GM23338 (cell line): Measurements from ENCODE around the gene FABP6. TPM values are rescaled to one million over a fixed set of nuclear protein-coding genes. Genes with fewer than 3 reads are reported as not detected.
"Not testable (repeated sequence)": the region's sequence is repeated elsewhere in the genome, so short reads cannot be mapped to it uniquely, and the experiment has no call there.

Experiments used
- ATAC-seq: fragments of 200-7000 bp; cut with Tn5 transposase; 3 replicates; pipeline ENCODE4 v1.9.1; 2020
- DNase-seq: peaks from one replicate; pipeline ENCODE4 v3.0.0-alpha.2; 2015; ENCODE audit warnings: low spot score
- H2AFZ ChIP-seq: fragments of 200-600 bp; sonication (generic); 2 replicates; pipeline ENCODE4 v1.8.0; 2016; ENCODE audit warnings: antibody characterized with exemption, mild to moderate bottlenecking, moderate library complexity
- H3F3A ChIP-seq: fragments of 200-600 bp; sonication (generic); replicated peaks from 2 replicates; pipeline ENCODE4 v1.8.0; 2017; ENCODE audit warnings: antibody characterized with exemption, mixed run types, low read depth
- H3K27ac ChIP-seq: fragments of 200-600 bp; sonication (generic); 2 replicates; pipeline ENCODE4 v1.6.1; 2016; ENCODE audit warnings: low read depth
- H3K27me3 ChIP-seq: fragments of 200-600 bp; sonication (generic); 2 replicates; pipeline ENCODE4 v1.8.0; 2016; ENCODE audit warnings: mild to moderate bottlenecking, mixed run types, moderate library complexity; ENCODE audit not compliant: insufficient read depth
- H3K36me3 ChIP-seq: fragments of 200-600 bp; sonication (generic); 2 replicates; pipeline ENCODE4 v1.8.0; 2016; ENCODE audit warnings: mild to moderate bottlenecking; ENCODE audit not compliant: insufficient read depth
- H3K4me1 ChIP-seq: fragments of 200-600 bp; sonication (generic); 2 replicates; pipeline ENCODE4 v1.8.0; 2016; ENCODE audit warnings: mild to moderate bottlenecking, moderate library complexity; ENCODE audit not compliant: insufficient read depth
- H3K4me2 ChIP-seq: fragments of 200-600 bp; sonication (generic); 2 replicates; pipeline ENCODE4 v1.7.1; 2017; ENCODE audit warnings: mixed run types
- H3K4me3 ChIP-seq: fragments of 200-600 bp; sonication (generic); 2 replicates; pipeline ENCODE4 v1.6.1; 2016; ENCODE audit warnings: mixed run types
- H3K79me2 ChIP-seq: fragments of 200-600 bp; sonication (generic); replicated peaks from 2 replicates; pipeline ENCODE4 v1.8.0; 2017; ENCODE audit warnings: mild to moderate bottlenecking; ENCODE audit not compliant: insufficient read depth
- H3K9me2 ChIP-seq: fragments of 200-600 bp; sonication (generic); 2 replicates; pipeline ENCODE4 v1.8.0; 2017; ENCODE audit not compliant: insufficient read depth
- H4K20me1 ChIP-seq: fragments of 200-600 bp; sonication (generic); replicated peaks from 2 replicates; pipeline ENCODE4 v1.8.0; 2017; ENCODE audit warnings: mild to moderate bottlenecking; ENCODE audit not compliant: insufficient read depth
- H3K27ac Mint-ChIP-seq: 2 replicates; pipeline ENCODE4 v1.8.0; 2020; ENCODE audit warnings: inconsistent platforms, mild to moderate bottlenecking, moderate library complexity, mixed read lengths
- H3K27me3 Mint-ChIP-seq: 3 replicates; pipeline ENCODE4 v1.8.0; 2022; ENCODE audit warnings: low read depth, mild to moderate bottlenecking, moderate library complexity, mixed read lengths, inconsistent platforms; ENCODE audit not compliant: insufficient read depth, poor library complexity
- H3K36me3 Mint-ChIP-seq: 3 replicates; pipeline ENCODE4 v1.8.0; 2021; ENCODE audit warnings: low read depth, mild to moderate bottlenecking, inconsistent platforms, moderate library complexity, mixed read lengths
- H3K4me1 Mint-ChIP-seq: 3 replicates; pipeline ENCODE4 v1.8.0; 2020; ENCODE audit warnings: mild to moderate bottlenecking, inconsistent platforms, mixed read lengths
- H3K4me3 Mint-ChIP-seq: 3 replicates; pipeline ENCODE4 v1.8.0; 2021; ENCODE audit warnings: moderate library complexity, mild to moderate bottlenecking, inconsistent platforms, mixed read lengths
- H3K9me3 Mint-ChIP-seq: 3 replicates; pipeline ENCODE4 v1.8.0; 2020; ENCODE audit warnings: moderate library complexity, mild to moderate bottlenecking, inconsistent platforms, mixed read lengths
- ETS1 ChIP-seq: IDR thresholded peaks from 2 replicates; pipeline ENCODE4 v1.6.1; 2016; ENCODE audit warnings: antibody characterized with exemption
- EZH2 ChIP-seq: fragments of 200-600 bp; sonication (generic); IDR thresholded peaks from one replicate; pipeline ENCODE4 v1.8.0; 2017; ENCODE audit warnings: antibody characterized with exemption, mild to moderate bottlenecking, low read depth; ENCODE audit not compliant: unreplicated experiment
- JUNB ChIP-seq: IDR thresholded peaks from one replicate; pipeline ENCODE4 v1.6.1; 2016; ENCODE audit warnings: antibody characterized with exemption; ENCODE audit not compliant: unreplicated experiment
- NANOG ChIP-seq: IDR thresholded peaks from 2 replicates; pipeline ENCODE4 v1.6.1; 2016; ENCODE audit warnings: antibody characterized with exemption, borderline replicate concordance
- POLR2AphosphoS5 ChIP-seq: IDR thresholded peaks from 2 replicates; pipeline ENCODE4 v1.6.1; 2016; ENCODE audit warnings: antibody characterized with exemption, low read depth
- REST ChIP-seq: IDR thresholded peaks from one replicate; pipeline ENCODE4 v1.6.1; 2018; ENCODE audit warnings: antibody characterized with exemption; ENCODE audit not compliant: unreplicated experiment
- ZNF114 ChIP-seq: fragments of 250-450 bp; sonication (Bioruptor Pico); IDR thresholded peaks from 2 replicates; pipeline ENCODE4 v1.5.0; 2020; ENCODE audit warnings: mild to moderate bottlenecking, moderate library complexity
- polyA plus RNA-seq: library from polyadenylated mRNA; unstranded; fragments of >200 nt; fragmentation: Nextera tagmentation; extraction: Ambion mirVana; gene quantifications from 2 replicates; pipeline ENCODE4 v1.2.1, GENCODE V29; 2016
- total RNA-seq: library from RNA; depleted of rRNA; stranded (reverse); fragments of >200 nt; shearing (Covaris generic); gene quantifications from 2 replicates; pipeline ENCODE4 v1.2.3, GENCODE V29; 2014

The FABP6 gene
- total and polyA plus RNA-seq, 2 experiments from 2014 or later = 2.2 to 7.5 TPM

- not testable (repeated sequence) for H3K4me3 Mint-ChIP-seq, H3K27me3 ChIP-seq, H3K27ac ChIP-seq, H3K9me3 Mint-ChIP-seq, ATAC-seq, H3K9me2 ChIP-seq, H3K36me3 ChIP-seq, H2AFZ ChIP-seq, H3K4me3 ChIP-seq, H3K4me2 ChIP-seq, H3F3A ChIP-seq, H3K36me3 Mint-ChIP-seq, H3K79me2 ChIP-seq, H4K20me1 ChIP-seq, DNase-seq, H3K27ac Mint-ChIP-seq
- H3K4me1 Mint-ChIP-seq = peaks cover 18% of the 10 kb centered on the region
- peaks cover 17% of the 10 kb centered on the region for H3K4me1 ChIP-seq
- peaks cover 17% of the 10 kb centered on the region for H3K27me3 Mint-ChIP-seq
Observed at GRCh38 chr5:160193076-160193475, 36.2 kb upstream of the FABP6 start.

GRCh38 chr5:160193790-160194189, 35.5 kb upstream of the FABP6 start:
- not testable (repeated sequence) for DNase-seq

GRCh38 chr5:160197341-160198144, 31.8 kb upstream of the FABP6 start:
- Histone ChIP-seq H3K27me3 (no peaks in the 10 kb centered on the region), H3K4me1 (peaks cover 27% of the 10 kb centered on the region), H3K4me3 (0 out of 2 replicates have a peak overlapping the region, but pooled peaks have one; percentile 11), H2AFZ (peak overlapping the region; percentile 59; the same call in 1 of the 2 replicates), H4K20me1 (no peaks in the 10 kb centered on the region), H3K9me2 (no peaks in the 10 kb centered on the region), H3F3A (peaks cover 4% of the 10 kb centered on the region; the same call in 1 of the 2 replicates), H3K27ac (no peak overlapping the region), H3K79me2 (no peaks in the 10 kb centered on the region), H3K4me2 (peak overlapping the region; percentile 86), H3K36me3 (no peaks in the 10 kb centered on the region)
- H3K27ac Mint-ChIP-seq = 0 out of 2 replicates have a peak overlapping the region, but pooled peaks have one; percentile 2
- peaks cover 8% of the 10 kb centered on the region; the same call in 2 of the 3 replicates for H3K9me3 Mint-ChIP-seq
- ATAC-seq (peak; percentile 40), DNase-seq (peak; percentile 53)
- H3K36me3 Mint-ChIP-seq = peaks cover 8% of the 10 kb centered on the region; the same call in 1 of the 3 replicates
- H3K4me1 Mint-ChIP-seq = peaks cover 42% of the 10 kb centered on the region
- peaks cover 23% of the 10 kb centered on the region for H3K27me3 Mint-ChIP-seq
- H3K4me3 Mint-ChIP-seq = peak overlapping the region; percentile 39
- no peak for TF ChIP-seq ZNF114 (CRISPR knock-in tag)
- TF ChIP-seq POLR2AphosphoS5 = no peak
- TF ChIP-seq NANOG = no peak
- TF ChIP-seq JUNB = no peak
- TF ChIP-seq ETS1 = no peak
- no peak for TF ChIP-seq EZH2
- no peak for TF ChIP-seq REST

More at GRCh38 chr5:160193790-160194189, 35.5 kb upstream of the FABP6 start:
- not testable (repeated sequence) for H2AFZ ChIP-seq, H3K9me2 ChIP-seq, H4K20me1 ChIP-seq, H3K4me3 Mint-ChIP-seq, H3K27ac ChIP-seq, H3K36me3 Mint-ChIP-seq, H3K79me2 ChIP-seq, H3K4me2 ChIP-seq, H3K9me3 Mint-ChIP-seq, H3F3A ChIP-seq, H3K36me3 ChIP-seq, H3K4me3 ChIP-seq, H3K27ac Mint-ChIP-seq, ATAC-seq, H3K27me3 ChIP-seq
- Mint-ChIP-seq H3K4me1 (peaks cover 23% of the 10 kb centered on the region), H3K27me3 (peaks cover 20% of the 10 kb centered on the region)
- H3K4me1 ChIP-seq = peaks cover 23% of the 10 kb centered on the region
